PC-9 (cell line): ENCODE measurements around the gene PPL. TPM values are rescaled to one million over a fixed set of nuclear protein-coding genes. Genes with fewer than 3 reads are reported as not detected.

Source experiments
- BruUV-seq: library from RNA; stranded (reverse); fragments of 400-500 nt; replicated peaks from 2 replicates; lab custom pipeline; 2021; lab: Mats Ljungman, UMichigan
- CTCF ChIA-PET: fragments of 300-600 bp; sonication (Branson Sonifier 250); formaldehyde crosslinking; loops from one replicate; lab custom pipeline; 2022; ENCODE audit warnings: antibody characterized with exemption; lab: Charles Lee
- POLR2A ChIA-PET: fragments of 300-600 bp; sonication (Branson Sonifier 250); formaldehyde crosslinking; loops from one replicate; lab custom pipeline; 2022; ENCODE audit warnings: antibody characterized with exemption; ENCODE audit not compliant: unreplicated experiment; lab: Charles Lee
- DNase-seq, 2 experiments: peaks; one replicate each; pipeline versions ENCODE4 v3.0.0 to v3.0.0-alpha.2; 2015 to 2022; ENCODE audit warnings: mixed read lengths in 1 of 2
- H2AFZ ChIP-seq: fragments of 200-600 bp; sonication (generic); 2 replicates; pipeline ENCODE4 v1.8.1; 2017; ENCODE audit warnings: antibody characterized with exemption
- H3F3A ChIP-seq: fragments of 200-600 bp; sonication (generic); 2 replicates; pipeline ENCODE4 v1.8.1; 2017; ENCODE audit warnings: antibody characterized with exemption, mild to moderate bottlenecking, low read depth; ENCODE audit not compliant: insufficient read depth
- H3K27ac ChIP-seq: fragments of 200-600 bp; sonication (generic); 2 replicates; pipeline ENCODE4 v1.6.1; 2016; ENCODE audit warnings: mixed run types
- H3K27me3 ChIP-seq: fragments of 200-600 bp; sonication (generic); 2 replicates; pipeline ENCODE4 v1.6.1; 2016; ENCODE audit warnings: low read depth, mixed run types; ENCODE audit not compliant: insufficient read depth
- H3K36me3 ChIP-seq: fragments of 200-600 bp; sonication (generic); 2 replicates; pipeline ENCODE4 v1.6.1; 2016; ENCODE audit warnings: low read depth, mixed run types
- H3K4me1 ChIP-seq: fragments of 200-600 bp; sonication (generic); replicated peaks from 2 replicates; pipeline ENCODE4 v1.6.1; 2016; ENCODE audit warnings: mixed run types; ENCODE audit not compliant: insufficient read depth
- H3K4me2 ChIP-seq: fragments of 200-600 bp; sonication (generic); 2 replicates; pipeline ENCODE4 v1.6.1; 2017; ENCODE audit warnings: mixed run types
- H3K4me3 ChIP-seq: fragments of 200-600 bp; sonication (generic); 2 replicates; pipeline ENCODE4 v1.6.1; 2016; ENCODE audit warnings: mixed run types
- H3K79me2 ChIP-seq: fragments of 200-600 bp; sonication (generic); 2 replicates; pipeline ENCODE4 v1.6.1; 2017; ENCODE audit warnings: low read depth, mixed run types
- H3K9me2 ChIP-seq: fragments of 200-600 bp; sonication (generic); 2 replicates; pipeline ENCODE4 v1.8.1; 2017; ENCODE audit warnings: mild to moderate bottlenecking; ENCODE audit not compliant: insufficient read depth
- H3K9me3 ChIP-seq: fragments of 200-600 bp; sonication (generic); 2 replicates; pipeline ENCODE4 v1.8.1; 2016; ENCODE audit warnings: low read depth; ENCODE audit not compliant: insufficient read depth
- H4K20me1 ChIP-seq: fragments of 200-600 bp; sonication (generic); 2 replicates; pipeline ENCODE4 v1.8.1; 2017; ENCODE audit not compliant: insufficient read depth
- EZH2 ChIP-seq: fragments of 200-600 bp; sonication (generic); IDR thresholded peaks from 2 replicates; pipeline ENCODE4 v1.8.0; 2017; ENCODE audit warnings: antibody characterized with exemption, low read depth
- intact Hi-C: fragments of 100-400 bp; cut with micrococcal nuclease; formaldehyde crosslinking; loops from one replicate; pipeline ENCODE4 v1.10.0; 2022; ENCODE audit not compliant: unreplicated experiment
- total RNA-seq: library from RNA; stranded (reverse); gene quantifications from 2 replicates; pipeline ENCODE4 v1.2.3, GENCODE V29; 2021
- TF ChIP-seq, protein P1 (sequence below): fragments of 200-600 bp; sonication (generic); conservative IDR thresholded peaks from 2 replicates; pipeline ENCODE4 v1.6.1; 2017; ENCODE audit warnings: mixed run types, antibody characterized with exemption, mild to moderate bottlenecking, moderate library complexity

PPL gene
- total RNA-seq, 1 experiment from 2014 or later: 187 TPM

GRCh38 chr16:4911970-4912386 lies 25.0 kb downstream of the PPL start:
- H3K27ac ChIP-seq: peak overlapping the region; percentile 47
- H3K4me3 ChIP-seq: no peak overlapping the region
- H3K9me2 ChIP-seq: no peaks in the 10 kb centered on the region
- intact Hi-C loops: loop anchor here (1.0 to 2.0 kb wide), 2 partner anchors 29 to 33 kb away; no protein-coding TSS in a partner anchor
- H3K4me1 ChIP-seq: peaks cover 45% of the 10 kb centered on the region
- no TSS peak for BruUV-seq
- H3K9me3 ChIP-seq: no peaks in the 10 kb centered on the region
- peaks cover 60% of the 10 kb centered on the region for H3F3A ChIP-seq
- ChIA-PET CTCF (interaction anchor here (0.7 kb wide), 1 partner anchor 32 kb away, joined by 8 read pairs; no protein-coding TSS in a partner anchor), POLR2A (interaction anchor here (0.6 to 0.7 kb wide), 2 partner anchors 24 to 31 kb away, joined by 3 to 4 read pairs; no protein-coding TSS in a partner anchor)
- TF ChIP-seq EZH2: no peak
- peak; percentile 74 to 76 for DNase-seq
- 0 out of 2 replicates have a peak, but pooled peaks cover 5% of the 10 kb centered on the region for H4K20me1 ChIP-seq
- H3K4me2 ChIP-seq: peak overlapping the region; percentile 27
- no peak overlapping the region for H2AFZ ChIP-seq
- no peaks in the 10 kb centered on the region for H3K27me3 ChIP-seq
- H3K36me3 ChIP-seq: peaks cover 12% of the 10 kb centered on the region; the same call in 1 of the 2 replicates
- peaks cover 37% of the 10 kb centered on the region for H3K79me2 ChIP-seq

- no peak overlapping the region for H3K4me2 ChIP-seq
- H3K36me3 ChIP-seq: peaks cover 12% of the 10 kb centered on the region; the same call in 1 of the 2 replicates
- DNase-seq: no peak
- H3K4me3 ChIP-seq: no peak overlapping the region
- peaks cover 56% of the 10 kb centered on the region; the same call in 1 of the 2 replicates for H3F3A ChIP-seq
- intact Hi-C loops: no loop called here
- TF ChIP-seq EZH2: no peak
- TF ChIP-seq, protein P1, sequence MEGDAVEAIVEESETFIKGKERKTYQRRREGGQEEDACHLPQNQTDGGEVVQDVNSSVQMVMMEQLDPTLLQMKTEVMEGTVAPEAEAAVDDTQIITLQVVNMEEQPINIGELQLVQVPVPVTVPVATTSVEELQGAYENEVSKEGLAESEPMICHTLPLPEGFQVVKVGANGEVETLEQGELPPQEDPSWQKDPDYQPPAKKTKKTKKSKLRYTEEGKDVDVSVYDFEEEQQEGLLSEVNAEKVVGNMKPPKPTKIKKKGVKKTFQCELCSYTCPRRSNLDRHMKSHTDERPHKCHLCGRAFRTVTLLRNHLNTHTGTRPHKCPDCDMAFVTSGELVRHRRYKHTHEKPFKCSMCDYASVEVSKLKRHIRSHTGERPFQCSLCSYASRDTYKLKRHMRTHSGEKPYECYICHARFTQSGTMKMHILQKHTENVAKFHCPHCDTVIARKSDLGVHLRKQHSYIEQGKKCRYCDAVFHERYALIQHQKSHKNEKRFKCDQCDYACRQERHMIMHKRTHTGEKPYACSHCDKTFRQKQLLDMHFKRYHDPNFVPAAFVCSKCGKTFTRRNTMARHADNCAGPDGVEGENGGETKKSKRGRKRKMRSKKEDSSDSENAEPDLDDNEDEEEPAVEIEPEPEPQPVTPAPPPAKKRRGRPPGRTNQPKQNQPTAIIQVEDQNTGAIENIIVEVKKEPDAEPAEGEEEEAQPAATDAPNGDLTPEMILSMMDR: no peak
- BruUV-seq: no TSS peak
- H2AFZ ChIP-seq: no peak overlapping the region
- no peaks in the 10 kb centered on the region for H3K9me2 ChIP-seq
- ChIA-PET POLR2A (interaction anchor here (0.6 kb wide), 1 partner anchor 159 kb away, joined by 3 read pairs; no protein-coding TSS in a partner anchor), CTCF (no interaction called here)
- no peaks in the 10 kb centered on the region for H3K27me3 ChIP-seq
- H3K4me1 ChIP-seq: peaks cover 33% of the 10 kb centered on the region
- no peak overlapping the region for H3K27ac ChIP-seq
- H3K79me2 ChIP-seq: peaks cover 27% of the 10 kb centered on the region
- H4K20me1 ChIP-seq: 0 out of 2 replicates have a peak, but pooled peaks cover 10% of the 10 kb centered on the region
- no peaks in the 10 kb centered on the region for H3K9me3 ChIP-seq
These were observed 26.1 kb downstream of the PPL start for GRCh38 chr16:4910828-4911227.

DNA sequence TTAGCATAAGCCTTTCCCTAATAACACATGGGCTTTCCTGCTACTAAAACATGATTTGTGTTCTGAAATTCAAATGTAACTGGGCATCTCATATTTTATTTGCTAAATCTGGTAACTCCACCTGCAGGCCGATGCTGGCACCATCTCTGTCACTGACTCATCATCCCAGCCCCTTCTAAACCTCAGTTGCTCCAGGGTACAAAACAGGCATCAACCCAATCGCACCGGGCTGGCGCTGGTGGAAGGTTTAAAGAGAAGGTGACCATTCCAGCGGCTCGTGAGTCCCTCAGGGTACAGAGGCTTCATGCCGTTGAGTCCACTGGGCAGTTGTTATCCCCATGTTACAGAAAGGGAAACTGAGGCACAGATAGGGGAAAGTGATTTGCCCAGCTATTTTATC lies 27.1 kb downstream of the PPL start:
- H3K79me2 ChIP-seq: peaks cover 24% of the 10 kb centered on the region
- DNase-seq: no peak
- no peak overlapping the region for H3K27ac ChIP-seq
- intact Hi-C loops: no loop called here
- BruUV-seq: no TSS peak
- no peaks in the 10 kb centered on the region for H3K9me3 ChIP-seq
- H3K4me1 ChIP-seq: peaks cover 23% of the 10 kb centered on the region
- no peak overlapping the region for H3K4me3 ChIP-seq
- peaks cover 12% of the 10 kb centered on the region; the same call in 1 of the 2 replicates for H3K36me3 ChIP-seq
- no peak overlapping the region for H3K4me2 ChIP-seq
- no peaks in the 10 kb centered on the region for H3K9me2 ChIP-seq
- no peak overlapping the region for H2AFZ ChIP-seq
- no peaks in the 10 kb centered on the region for H3K27me3 ChIP-seq
- no peak for TF ChIP-seq EZH2
- TF ChIP-seq, protein P1: no peak
- peaks cover 10% of the 10 kb centered on the region; the same call in 1 of the 2 replicates for H4K20me1 ChIP-seq
- peaks cover 47% of the 10 kb centered on the region; the same call in 1 of the 2 replicates for H3F3A ChIP-seq
- ChIA-PET CTCF (no interaction called here), POLR2A (no interaction called here)
